ENCODE results near the gene CT83.

CT83 gene

GRCh38 chrX:116462822-116463221 is at the start of gene CT83:
TSS of gene CT83 (minus strand) at chrX:116462976. CDS start at chrX:116462856, 120 bp downstream.
- DNase-seq, result no peak

- no peak for DNase-seq
These were observed 37.0 kb upstream of the CT83 start for GRCh38 chrX:116499780-116500179.

- no peak for DNase-seq
These were observed 30.5 kb upstream of the CT83 start for GRCh38 chrX:116493271-116493670.

- no peak for DNase-seq
These were observed 27.3 kb upstream of the CT83 start for GRCh38 chrX:116490104-116490503.

GRCh38 chrX:116480059-116480458 is 17.3 kb upstream of the CT83 start:
- no peak for DNase-seq

GRCh38 chrX:116449156-116449555 is 13.6 kb downstream of the CT83 start:
- no peak for DNase-seq

- no peak for DNase-seq
These were observed 26.4 kb downstream of the CT83 start, which contains the start of gene SLC6A14 for GRCh38 chrX:116436358-116436816. TSS of gene SLC6A14 (plus strand) at chrX:116436606. CDS start at chrX:116436710, 104 bp downstream.

GRCh38 chrX:116435597-116435996 is 27.2 kb downstream of the CT83 start:
- DNase-seq, result no peak

GRCh38 chrX:116427978-116428377 is 34.8 kb downstream of the CT83 start:
- DNase-seq, result no peak

- no peak for DNase-seq
These were observed 44.8 kb downstream of the CT83 start for GRCh38 chrX:116417968-116418367.

GRCh38 chrX:116417214-116417613 is 45.6 kb downstream of the CT83 start:
- DNase-seq, result no peak

- DNase-seq, result no peak
These were observed 49.5 kb downstream of the CT83 start for GRCh38 chrX:116413273-116413672.
